PFSK-1 (cell line): Measurements from ENCODE around the gene MORC4.

Experiments
- POLR2AphosphoS5 ChIP-seq: IDR thresholded peaks from 2 replicates; pipeline ENCODE4 v1.6.1; 2012; ENCODE audit warnings: low read depth, mild to moderate bottlenecking, control low read depth, low read length, moderate library complexity
- SIN3A ChIP-seq: IDR thresholded peaks from 2 replicates; pipeline ENCODE4 v1.6.1; 2012; ENCODE audit warnings: mild to moderate bottlenecking, low read length, moderate library complexity, borderline replicate concordance; ENCODE audit not compliant: insufficient read depth
- TAF1 ChIP-seq: IDR thresholded peaks from 2 replicates; pipeline ENCODE4 v1.6.1; 2012; ENCODE audit warnings: low read length, control low read depth, borderline replicate concordance; ENCODE audit not compliant: insufficient read depth
- TF ChIP-seq, protein P1 (sequence below), 2 experiments: IDR thresholded peaks; 2 replicates each; pipeline versions ENCODE4 v1.6.1 to v1.8.0; 2011 to 2012; ENCODE audit warnings: low read depth in 2 of 2, low read length in 2 of 2, control low read depth in 1 of 2, inconsistent platforms in 1 of 2, mild to moderate bottlenecking in 1 of 2, moderate library complexity in 1 of 2; ENCODE audit not compliant: insufficient read depth in 1 of 2

DNA sequence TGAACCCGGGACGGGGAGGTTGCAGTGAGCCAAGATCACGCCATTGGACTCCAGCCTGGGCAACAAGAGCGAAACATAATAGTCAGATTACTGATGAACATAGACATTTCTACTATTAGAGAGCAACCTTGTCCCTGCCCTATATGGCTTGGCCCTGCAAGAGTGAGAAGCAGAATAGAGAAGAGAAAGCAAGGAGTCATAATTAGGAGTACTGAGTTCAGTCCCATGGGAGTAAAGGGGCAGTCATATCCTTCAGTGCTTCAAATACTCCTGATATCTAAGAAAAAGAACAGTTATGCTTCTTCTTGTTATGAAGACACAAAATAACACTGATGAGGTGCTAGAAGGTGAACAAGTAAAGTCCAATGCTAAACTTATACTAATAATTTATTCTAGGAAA, 46.0 kb downstream of the MORC4 start:
- TF ChIP-seq SIN3A (no peak), TAF1 (no peak), POLR2AphosphoS5 (no peak)
- TF ChIP-seq, protein P1, sequence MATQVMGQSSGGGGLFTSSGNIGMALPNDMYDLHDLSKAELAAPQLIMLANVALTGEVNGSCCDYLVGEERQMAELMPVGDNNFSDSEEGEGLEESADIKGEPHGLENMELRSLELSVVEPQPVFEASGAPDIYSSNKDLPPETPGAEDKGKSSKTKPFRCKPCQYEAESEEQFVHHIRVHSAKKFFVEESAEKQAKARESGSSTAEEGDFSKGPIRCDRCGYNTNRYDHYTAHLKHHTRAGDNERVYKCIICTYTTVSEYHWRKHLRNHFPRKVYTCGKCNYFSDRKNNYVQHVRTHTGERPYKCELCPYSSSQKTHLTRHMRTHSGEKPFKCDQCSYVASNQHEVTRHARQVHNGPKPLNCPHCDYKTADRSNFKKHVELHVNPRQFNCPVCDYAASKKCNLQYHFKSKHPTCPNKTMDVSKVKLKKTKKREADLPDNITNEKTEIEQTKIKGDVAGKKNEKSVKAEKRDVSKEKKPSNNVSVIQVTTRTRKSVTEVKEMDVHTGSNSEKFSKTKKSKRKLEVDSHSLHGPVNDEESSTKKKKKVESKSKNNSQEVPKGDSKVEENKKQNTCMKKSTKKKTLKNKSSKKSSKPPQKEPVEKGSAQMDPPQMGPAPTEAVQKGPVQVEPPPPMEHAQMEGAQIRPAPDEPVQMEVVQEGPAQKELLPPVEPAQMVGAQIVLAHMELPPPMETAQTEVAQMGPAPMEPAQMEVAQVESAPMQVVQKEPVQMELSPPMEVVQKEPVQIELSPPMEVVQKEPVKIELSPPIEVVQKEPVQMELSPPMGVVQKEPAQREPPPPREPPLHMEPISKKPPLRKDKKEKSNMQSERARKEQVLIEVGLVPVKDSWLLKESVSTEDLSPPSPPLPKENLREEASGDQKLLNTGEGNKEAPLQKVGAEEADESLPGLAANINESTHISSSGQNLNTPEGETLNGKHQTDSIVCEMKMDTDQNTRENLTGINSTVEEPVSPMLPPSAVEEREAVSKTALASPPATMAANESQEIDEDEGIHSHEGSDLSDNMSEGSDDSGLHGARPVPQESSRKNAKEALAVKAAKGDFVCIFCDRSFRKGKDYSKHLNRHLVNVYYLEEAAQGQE (IDR thresholded peaks at IDR 0.05; ENCODE audit: insufficient read depth in 1 of 2, low read depth in 2 of 2, low read length in 2 of 2) = no peak
